ENCODE data around the gene PMFBP1.
"Not testable (repeated sequence)": the region's sequence is repeated elsewhere in the genome, so short reads cannot be mapped to it uniquely, and the experiment has no call there.

PMFBP1 gene

DNA sequence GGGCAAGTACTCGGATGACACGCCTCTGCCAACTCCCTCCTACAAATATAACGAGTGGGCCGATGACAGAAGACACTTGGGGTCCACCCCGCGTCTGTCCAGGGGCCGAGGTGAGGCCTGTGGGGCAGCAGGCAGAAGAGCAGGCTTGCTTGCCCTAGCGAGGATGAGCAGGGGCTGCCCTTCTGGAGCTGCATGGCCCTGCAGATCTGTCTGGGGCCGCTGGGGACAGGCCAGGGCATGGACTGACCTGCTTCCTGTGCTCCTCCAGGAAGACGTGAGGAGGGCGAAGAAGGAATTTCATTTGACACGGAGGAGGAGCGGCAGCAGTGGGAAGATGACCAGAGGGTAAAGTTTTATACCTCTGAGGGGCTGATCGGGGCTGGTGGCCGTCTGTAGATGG is 73.0 kb downstream of the PMFBP1 start:
- no peak for DNase-seq

DNA sequence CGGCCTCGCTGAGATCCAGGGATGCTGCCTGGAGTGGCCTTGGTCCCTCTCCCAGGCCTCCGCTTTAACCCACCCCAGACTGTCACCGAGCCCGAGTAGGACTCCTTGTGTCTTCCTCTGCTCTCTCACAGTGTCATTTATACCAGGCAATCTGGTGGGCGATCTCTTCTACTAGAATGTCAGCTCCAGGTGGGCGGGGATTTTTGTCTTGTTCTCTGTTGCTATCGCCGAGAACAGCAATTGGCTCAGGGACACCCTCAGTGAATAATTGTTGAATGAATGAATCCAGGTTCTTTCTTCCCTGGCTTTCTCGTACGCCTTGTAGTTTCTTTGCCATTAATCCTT is 77.7 kb downstream of the PMFBP1 start:
- no peak for DNase-seq

DNA sequence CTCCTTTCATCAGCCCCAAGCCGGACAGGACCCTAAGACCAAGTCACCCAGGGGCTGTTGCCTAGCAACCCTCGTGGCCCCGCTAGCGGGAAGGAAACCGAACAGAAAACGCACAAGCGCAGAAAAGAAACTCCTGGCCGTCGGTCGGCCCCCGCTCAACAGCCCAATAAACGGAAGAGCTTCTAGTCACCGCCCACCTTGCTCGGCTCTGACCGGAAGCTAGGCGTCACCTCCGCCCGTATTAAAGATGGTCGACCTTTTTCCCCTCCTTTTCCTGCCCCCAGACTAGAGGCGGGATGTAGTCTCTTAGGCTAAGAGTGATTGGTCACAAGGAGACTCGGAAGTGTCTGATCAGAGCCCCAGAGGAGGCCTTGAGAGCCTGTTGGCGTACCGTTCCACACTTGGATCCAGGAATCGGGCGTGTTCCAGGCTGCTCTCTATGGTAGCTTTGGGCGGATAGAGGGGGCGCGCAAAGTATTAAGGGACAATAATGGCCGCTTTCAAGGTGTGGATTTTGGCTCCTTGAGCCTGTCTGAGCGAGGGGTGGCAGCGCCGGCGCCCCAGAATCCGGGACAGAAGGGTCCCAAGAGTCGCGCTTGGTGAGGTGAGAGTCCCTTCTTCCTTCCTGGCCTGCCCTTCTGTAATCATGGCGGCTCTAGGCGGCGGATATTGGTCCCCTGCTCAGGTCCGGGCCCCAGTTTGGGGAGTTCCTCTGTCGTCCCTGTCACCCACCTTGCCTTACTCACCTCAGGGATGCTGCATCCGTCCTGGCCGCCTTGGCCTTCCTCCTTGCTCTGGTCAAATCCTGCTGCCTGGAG is 78.3 kb downstream of the PMFBP1 start, which contains the start of the genes DHX38 and TXNL4B:
Gene DHX38 (plus strand): TSS at position 400 of the 818 bp plus-strand sequence. CDS start 2,311 bp downstream, outside the sequence.
Gene TXNL4B (minus strand): TSS at position 173 of the 818 bp plus-strand sequence. CDS start 2,871 bp downstream, outside the sequence.
- peak; percentile 98 for DNase-seq

DNA sequence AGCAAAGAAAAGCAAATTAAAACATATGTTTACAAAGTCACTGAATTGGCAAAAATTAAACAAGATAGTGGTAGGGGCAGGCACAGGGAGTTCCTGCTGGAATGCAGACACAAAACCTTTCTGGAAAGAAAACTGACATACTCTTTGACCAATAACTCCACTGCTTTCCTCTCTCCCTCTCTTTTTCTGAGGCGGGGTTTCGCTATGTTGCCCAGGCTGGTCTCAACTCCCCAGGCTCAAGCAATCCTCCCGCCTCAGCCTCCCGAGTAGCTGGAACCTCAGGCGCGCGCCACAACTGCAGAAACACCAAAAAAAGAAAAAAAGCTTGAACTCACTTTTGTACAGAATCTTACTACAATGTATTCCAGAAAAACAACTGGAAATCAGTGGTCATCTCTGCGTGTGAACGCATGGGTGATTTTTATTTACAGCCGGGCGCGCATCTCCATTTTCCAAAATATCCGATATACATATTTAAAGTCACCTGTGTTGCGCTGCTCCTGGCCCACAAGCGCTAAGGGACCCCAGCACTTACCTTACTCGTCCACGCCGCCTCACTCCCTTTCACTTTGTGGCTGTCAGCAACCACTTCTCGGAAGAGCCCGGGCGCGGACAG is 79.0 kb downstream of the PMFBP1 start:
- DNase-seq: no peak

DNA sequence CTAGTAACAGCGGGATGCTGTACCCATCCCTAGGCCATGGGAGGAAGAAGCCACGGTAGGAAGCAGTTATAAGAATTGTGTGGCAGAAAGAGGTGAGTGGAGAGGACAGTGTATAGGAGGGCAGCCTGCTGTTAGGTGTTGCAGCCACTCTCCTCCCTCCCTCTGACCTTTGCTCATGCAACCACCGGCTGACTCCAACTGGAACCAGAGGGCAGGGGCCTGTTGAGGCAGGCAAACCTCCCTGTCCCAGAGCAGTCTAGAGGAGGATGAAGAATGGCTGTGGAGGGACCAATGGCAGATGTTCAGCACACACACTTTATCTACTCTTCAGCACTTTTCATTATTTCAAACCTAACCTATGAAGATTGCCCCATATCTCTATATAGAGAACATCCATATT is 80.7 kb downstream of the PMFBP1 start:
- DNase-seq: no peak

DNA sequence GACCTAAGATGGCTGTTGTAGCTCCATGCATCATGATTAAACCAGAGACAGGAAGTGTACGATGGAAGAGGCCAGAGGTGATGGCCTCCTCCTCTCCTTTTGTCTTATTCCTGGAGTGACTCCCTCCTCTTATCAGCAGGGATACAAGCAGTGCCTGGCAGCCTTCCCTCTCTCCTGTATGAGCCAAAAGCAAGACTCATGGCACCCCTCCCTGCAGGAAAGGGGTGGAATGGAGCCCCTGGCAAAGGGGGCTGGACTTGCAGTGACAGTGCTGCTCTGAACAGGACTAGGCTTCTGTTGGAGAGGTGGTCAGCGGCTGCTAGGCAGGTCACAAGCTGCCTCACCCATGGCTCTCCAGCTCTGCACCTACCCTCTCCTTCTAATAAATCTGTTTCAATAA is 87.0 kb downstream of the PMFBP1 start:
- no peak for DNase-seq

- DNase-seq: no peak
Observed at GRCh38 chr16:72084445-72084844, 87.5 kb downstream of the PMFBP1 start.

- no peak for DNase-seq
Observed at GRCh38 chr16:72083778-72084404, 88.1 kb downstream of the PMFBP1 start.

- DNase-seq: not testable (repeated sequence)
Observed at GRCh38 chr16:72076991-72077706, 94.8 kb downstream of the PMFBP1 start.

- not testable (repeated sequence) for DNase-seq
Observed at GRCh38 chr16:72075067-72075466, 96.9 kb downstream of the PMFBP1 start.

GRCh38 chr16:72073560-72074230 is 98.3 kb downstream of the PMFBP1 start:
- no peak for DNase-seq

DNA sequence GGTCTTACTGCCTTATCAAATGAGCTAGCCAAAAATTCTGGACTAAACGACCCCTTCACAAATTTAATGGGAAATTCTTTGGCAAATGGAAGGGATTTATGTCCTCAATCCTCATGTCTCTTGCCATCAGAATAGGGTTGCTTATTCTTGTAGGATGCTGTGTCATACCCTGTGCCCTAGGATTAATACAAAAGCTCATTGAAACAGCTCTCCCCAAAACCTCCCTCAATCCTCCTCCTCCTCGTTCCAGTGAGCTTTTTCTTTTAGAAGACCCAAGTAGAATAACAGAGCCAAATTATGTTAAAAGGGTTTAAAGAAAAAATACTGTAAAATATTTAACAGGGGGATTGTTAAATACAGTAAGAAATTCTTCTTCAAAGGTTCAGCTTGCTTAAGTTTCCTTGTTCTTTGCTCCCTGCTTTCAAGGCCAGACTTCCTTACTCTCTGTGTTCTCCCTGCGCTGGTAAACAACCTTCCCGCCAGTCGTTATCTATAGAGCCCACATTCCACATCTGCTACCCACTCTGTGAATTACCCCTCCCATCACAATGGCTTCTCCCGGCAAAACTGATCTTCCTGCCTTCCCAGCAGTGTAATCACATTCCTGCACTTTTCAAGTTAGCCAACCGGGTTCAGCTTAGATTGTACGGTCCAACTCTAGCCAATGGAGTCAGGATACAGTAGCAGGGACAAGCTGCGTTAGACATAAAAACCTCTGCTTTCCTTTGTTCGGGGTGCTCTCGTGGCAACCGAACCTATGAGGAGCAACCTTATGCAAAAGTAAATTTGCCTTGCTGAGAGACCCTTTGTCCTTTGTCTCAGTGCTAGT is 99.2 kb downstream of the PMFBP1 start:
- no peak for DNase-seq
